ENCODE measurements around the gene MACF1.

GRCh38 chr1:39394059-39394458, 189.6 kb downstream of the MACF1 start:
- TF ChIP-seq SP1 (IDR thresholded peaks at IDR 0.05): no peak
- TF ChIP-seq SP1 (CRISPR knock-in tag; IDR thresholded peaks at IDR 0.05): no peak
- TF ChIP-seq USF2 (IDR thresholded peaks at IDR 0.05; ENCODE audit: low read depth, low read length): no peak
- TF ChIP-seq USF2 (CRISPR knock-in tag; IDR thresholded peaks at IDR 0.05; ENCODE audit: borderline replicate concordance): no peak
- no peak for TF ChIP-seq DMAP1 (CRISPR knock-in tag; IDR thresholded peaks at IDR 0.05)
- no peak for TF ChIP-seq RFX5 (IDR thresholded peaks at IDR 0.05; ENCODE audit: low read depth, low read length)
- TF ChIP-seq, protein P1, sequence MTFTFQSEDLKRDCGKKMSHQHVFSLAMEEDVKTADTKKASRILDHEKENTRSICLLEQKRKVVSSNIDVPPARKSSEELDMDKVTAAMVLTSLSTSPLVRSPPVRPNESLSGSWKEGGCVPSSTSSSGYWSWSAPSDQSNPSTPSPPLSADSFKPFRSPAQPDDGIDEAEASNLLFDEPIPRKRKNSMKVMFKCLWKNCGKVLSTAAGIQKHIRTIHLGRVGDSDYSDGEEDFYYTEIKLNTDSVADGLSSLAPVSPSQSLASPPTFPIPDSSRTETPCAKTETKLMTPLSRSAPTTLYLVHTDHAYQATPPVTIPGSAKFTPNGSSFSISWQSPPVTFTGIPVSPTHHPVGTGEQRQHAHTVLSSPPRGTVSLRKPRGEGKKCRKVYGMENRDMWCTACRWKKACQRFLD (CRISPR knock-in tag; IDR thresholded peaks at IDR 0.05; ENCODE audit: borderline replicate concordance): no peak
- no peak for TF ChIP-seq NFATC3 (CRISPR knock-in tag; IDR thresholded peaks at IDR 0.05)
- TF ChIP-seq BRCA1 (CRISPR knock-in tag; IDR thresholded peaks at IDR 0.05): no peak
- TF ChIP-seq GFI1 (CRISPR knock-in tag; IDR thresholded peaks at IDR 0.05; ENCODE audit: borderline replicate concordance): no peak
- no peak for TF ChIP-seq RNF2 (conservative IDR thresholded peaks at IDR 0.05; ENCODE audit: low read depth)
- TF ChIP-seq SMAD1 (CRISPR knock-in tag; IDR thresholded peaks at IDR 0.05; ENCODE audit: borderline replicate concordance, low read depth): no peak
- TF ChIP-seq POLR2A (IDR thresholded peaks at IDR 0.05; ENCODE audit: insufficient read depth in 1 of 2, low read depth in 2 of 2, low read length in 2 of 2): no peak
- TF ChIP-seq, protein P2, sequence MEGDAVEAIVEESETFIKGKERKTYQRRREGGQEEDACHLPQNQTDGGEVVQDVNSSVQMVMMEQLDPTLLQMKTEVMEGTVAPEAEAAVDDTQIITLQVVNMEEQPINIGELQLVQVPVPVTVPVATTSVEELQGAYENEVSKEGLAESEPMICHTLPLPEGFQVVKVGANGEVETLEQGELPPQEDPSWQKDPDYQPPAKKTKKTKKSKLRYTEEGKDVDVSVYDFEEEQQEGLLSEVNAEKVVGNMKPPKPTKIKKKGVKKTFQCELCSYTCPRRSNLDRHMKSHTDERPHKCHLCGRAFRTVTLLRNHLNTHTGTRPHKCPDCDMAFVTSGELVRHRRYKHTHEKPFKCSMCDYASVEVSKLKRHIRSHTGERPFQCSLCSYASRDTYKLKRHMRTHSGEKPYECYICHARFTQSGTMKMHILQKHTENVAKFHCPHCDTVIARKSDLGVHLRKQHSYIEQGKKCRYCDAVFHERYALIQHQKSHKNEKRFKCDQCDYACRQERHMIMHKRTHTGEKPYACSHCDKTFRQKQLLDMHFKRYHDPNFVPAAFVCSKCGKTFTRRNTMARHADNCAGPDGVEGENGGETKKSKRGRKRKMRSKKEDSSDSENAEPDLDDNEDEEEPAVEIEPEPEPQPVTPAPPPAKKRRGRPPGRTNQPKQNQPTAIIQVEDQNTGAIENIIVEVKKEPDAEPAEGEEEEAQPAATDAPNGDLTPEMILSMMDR (CRISPR knock-in tag; IDR thresholded peaks at IDR 0.05): no peak
- TF ChIP-seq MAX (IDR thresholded peaks at IDR 0.05): no peak
- TF ChIP-seq NR2F1 (CRISPR knock-in tag; IDR thresholded peaks at IDR 0.05): no peak

Data from HepG2 (cell line).